ENCODE data around the gene RHBDF1. TPM values are rescaled to one million over a fixed set of nuclear protein-coding genes. Genes with fewer than 3 reads are reported as not detected.

Gene RHBDF1
- total RNA-seq, 1 experiment from 2014 or later: 62.9 TPM

DNA sequence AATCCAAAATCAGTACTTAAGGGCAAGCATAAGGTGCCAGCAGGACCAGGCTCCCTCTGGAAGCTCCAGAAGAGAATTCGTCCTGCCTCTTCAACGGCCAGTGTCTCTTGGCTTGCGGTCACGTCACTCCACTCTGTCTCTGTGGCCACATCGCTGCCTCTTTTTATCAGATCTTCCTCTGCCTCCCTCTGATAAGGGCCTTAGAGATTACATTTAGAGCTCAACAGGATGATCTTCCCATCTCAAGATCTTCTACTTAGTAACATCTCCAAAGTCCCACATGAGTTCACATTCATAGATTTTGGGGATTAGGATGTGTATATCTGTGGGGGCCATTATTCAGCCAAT, 22.5 kb upstream of the RHBDF1 start:
- Histone ChIP-seq H3K27ac (no peak overlapping the region), H3K4me1 (replicated peaks; ENCODE audit: insufficient read depth) (no peaks in the 10 kb centered on the region), H2AFZ (no peak overlapping the region), H3K4me3 (no peak overlapping the region), H3F3A (ENCODE audit: insufficient read depth, low read depth) (peaks cover 24% of the 10 kb centered on the region; the same call in 1 of the 2 replicates), H3K79me2 (ENCODE audit: low read depth) (no peaks in the 10 kb centered on the region), H3K9me3 (ENCODE audit: insufficient read depth, low read depth) (no peaks in the 10 kb centered on the region), H4K20me1 (ENCODE audit: insufficient read depth) (no peaks in the 10 kb centered on the region; the same call in 1 of the 2 replicates), H3K36me3 (ENCODE audit: low read depth) (no peaks in the 10 kb centered on the region), H3K4me2 (no peak overlapping the region), H3K9me2 (ENCODE audit: insufficient read depth) (no peaks in the 10 kb centered on the region), H3K27me3 (ENCODE audit: insufficient read depth, low read depth) (no peaks in the 10 kb centered on the region)
- intact Hi-C loops (cut with micrococcal nuclease; ENCODE audit: unreplicated experiment): no loop called here
- BruUV-seq (replicated peaks): no TSS peak
- CTCF ChIA-PET: no interaction called here
- DNase-seq: no peak
- no peak for TF ChIP-seq EZH2 (IDR thresholded peaks at IDR 0.05; ENCODE audit: low read depth)
- TF ChIP-seq, protein P1, sequence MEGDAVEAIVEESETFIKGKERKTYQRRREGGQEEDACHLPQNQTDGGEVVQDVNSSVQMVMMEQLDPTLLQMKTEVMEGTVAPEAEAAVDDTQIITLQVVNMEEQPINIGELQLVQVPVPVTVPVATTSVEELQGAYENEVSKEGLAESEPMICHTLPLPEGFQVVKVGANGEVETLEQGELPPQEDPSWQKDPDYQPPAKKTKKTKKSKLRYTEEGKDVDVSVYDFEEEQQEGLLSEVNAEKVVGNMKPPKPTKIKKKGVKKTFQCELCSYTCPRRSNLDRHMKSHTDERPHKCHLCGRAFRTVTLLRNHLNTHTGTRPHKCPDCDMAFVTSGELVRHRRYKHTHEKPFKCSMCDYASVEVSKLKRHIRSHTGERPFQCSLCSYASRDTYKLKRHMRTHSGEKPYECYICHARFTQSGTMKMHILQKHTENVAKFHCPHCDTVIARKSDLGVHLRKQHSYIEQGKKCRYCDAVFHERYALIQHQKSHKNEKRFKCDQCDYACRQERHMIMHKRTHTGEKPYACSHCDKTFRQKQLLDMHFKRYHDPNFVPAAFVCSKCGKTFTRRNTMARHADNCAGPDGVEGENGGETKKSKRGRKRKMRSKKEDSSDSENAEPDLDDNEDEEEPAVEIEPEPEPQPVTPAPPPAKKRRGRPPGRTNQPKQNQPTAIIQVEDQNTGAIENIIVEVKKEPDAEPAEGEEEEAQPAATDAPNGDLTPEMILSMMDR (conservative IDR thresholded peaks at IDR 0.05): no peak
- POLR2A ChIA-PET (ENCODE audit: unreplicated experiment): no interaction called here

DNA sequence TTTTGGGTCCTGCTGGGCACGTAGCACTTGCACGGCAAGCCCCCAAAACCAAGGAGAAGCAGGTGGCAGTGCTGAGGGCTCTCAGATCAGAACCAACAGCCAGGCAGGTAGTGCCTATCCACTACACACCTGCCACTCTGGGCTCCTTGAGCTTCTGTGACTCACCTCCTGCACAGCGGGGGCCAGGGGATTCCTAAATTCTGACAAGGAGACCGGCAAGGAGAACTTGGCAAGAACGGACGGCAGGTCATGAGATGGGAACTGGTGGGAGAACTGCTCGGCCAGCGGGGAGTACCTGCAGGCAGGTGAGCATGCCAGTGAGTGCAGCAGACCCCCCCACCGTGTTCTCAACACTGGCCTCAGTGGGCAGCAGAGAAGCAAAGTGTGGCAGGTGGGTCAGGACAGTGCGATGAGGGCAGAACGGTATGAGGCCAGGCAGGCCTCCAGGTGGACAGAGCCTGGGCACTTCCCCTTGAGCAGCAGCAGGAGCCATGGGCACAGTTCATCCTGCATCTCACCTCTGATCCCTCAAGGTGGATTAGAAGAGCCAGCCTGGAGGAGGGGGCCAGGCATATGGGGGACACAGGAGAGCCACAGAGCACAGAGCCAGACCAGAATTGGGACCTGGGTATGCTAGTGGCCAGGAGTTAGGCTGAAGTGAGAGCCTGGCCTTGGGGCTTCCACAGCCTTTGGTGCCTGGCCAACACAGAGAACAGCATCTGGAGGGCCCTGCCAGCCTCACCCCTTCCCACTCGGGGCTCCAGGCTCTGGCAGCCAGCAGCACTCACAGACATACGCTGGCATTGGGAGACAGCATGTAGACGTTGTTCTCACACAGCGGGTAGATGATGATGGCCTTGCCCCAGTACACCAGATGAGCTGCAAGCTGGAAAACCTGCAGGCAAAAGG, 20.3 kb upstream of the RHBDF1 start:
- Histone ChIP-seq H3K4me2 (no peak overlapping the region), H3K27ac (no peak overlapping the region), H3K36me3 (ENCODE audit: low read depth) (no peaks in the 10 kb centered on the region), H4K20me1 (ENCODE audit: insufficient read depth) (peaks cover 4% of the 10 kb centered on the region; the same call in 1 of the 2 replicates), H2AFZ (no peak overlapping the region), H3K4me3 (no peak overlapping the region), H3K27me3 (ENCODE audit: insufficient read depth, low read depth) (no peaks in the 10 kb centered on the region), H3K79me2 (ENCODE audit: low read depth) (no peaks in the 10 kb centered on the region), H3K9me2 (ENCODE audit: insufficient read depth) (no peaks in the 10 kb centered on the region), H3K9me3 (ENCODE audit: insufficient read depth, low read depth) (no peaks in the 10 kb centered on the region), H3K4me1 (replicated peaks; ENCODE audit: insufficient read depth) (no peaks in the 10 kb centered on the region), H3F3A (ENCODE audit: insufficient read depth, low read depth) (peaks cover 15% of the 10 kb centered on the region; the same call in 1 of the 2 replicates)
- no peak for DNase-seq
- TF ChIP-seq, protein P1 (conservative IDR thresholded peaks at IDR 0.05): no peak
- TF ChIP-seq EZH2 (IDR thresholded peaks at IDR 0.05; ENCODE audit: low read depth): no peak
- no TSS peak for BruUV-seq (replicated peaks)
- POLR2A ChIA-PET (ENCODE audit: unreplicated experiment): no interaction called here
- intact Hi-C loops (cut with micrococcal nuclease; ENCODE audit: unreplicated experiment): no loop called here
- CTCF ChIA-PET: no interaction called here

GRCh38 chr16:91484-91883, 19.1 kb upstream of the RHBDF1 start:
- Histone ChIP-seq H3K27me3 (ENCODE audit: insufficient read depth, low read depth) (no peaks in the 10 kb centered on the region), H3F3A (ENCODE audit: insufficient read depth, low read depth) (peaks cover 12% of the 10 kb centered on the region; the same call in 1 of the 2 replicates), H3K4me1 (replicated peaks; ENCODE audit: insufficient read depth) (no peaks in the 10 kb centered on the region), H3K79me2 (ENCODE audit: low read depth) (no peaks in the 10 kb centered on the region), H4K20me1 (ENCODE audit: insufficient read depth) (0 out of 2 replicates have a peak, but pooled peaks cover 4% of the 10 kb centered on the region), H3K9me2 (ENCODE audit: insufficient read depth) (no peaks in the 10 kb centered on the region), H2AFZ (no peak overlapping the region), H3K36me3 (ENCODE audit: low read depth) (no peaks in the 10 kb centered on the region), H3K4me3 (no peak overlapping the region), H3K9me3 (ENCODE audit: insufficient read depth, low read depth) (no peaks in the 10 kb centered on the region), H3K4me2 (no peak overlapping the region), H3K27ac (no peak overlapping the region)
- ChIA-PET CTCF (no interaction called here), POLR2A (ENCODE audit: unreplicated experiment) (no interaction called here)
- DNase-seq: no peak
- TF ChIP-seq, protein P1 (conservative IDR thresholded peaks at IDR 0.05): no peak
- TF ChIP-seq EZH2 (IDR thresholded peaks at IDR 0.05; ENCODE audit: low read depth): no peak
- intact Hi-C loops (cut with micrococcal nuclease; ENCODE audit: unreplicated experiment): no loop called here
- BruUV-seq (replicated peaks): no TSS peak

All from PC-9 (cell line).